Measurements from ENCODE around the gene TMEM63A.

DNA sequence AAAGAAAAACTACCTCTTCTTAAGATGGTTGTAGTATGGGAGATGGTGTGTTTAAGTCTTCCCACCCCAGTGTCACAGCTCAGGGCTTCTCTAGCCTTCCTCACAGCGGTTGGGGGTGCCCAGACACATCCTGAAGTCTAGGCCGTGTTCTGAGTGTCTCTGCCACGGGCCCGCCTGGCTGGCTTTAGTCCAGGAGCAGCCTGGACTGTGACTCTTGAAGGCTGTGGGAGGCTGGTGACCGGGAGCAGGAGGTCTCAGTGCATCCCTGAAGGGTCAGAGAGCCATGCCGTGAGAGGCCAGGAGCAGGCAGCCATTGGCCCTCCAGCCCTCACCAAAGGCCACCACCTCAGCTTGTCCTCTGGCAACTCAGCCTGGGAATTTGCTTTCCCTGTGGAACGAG lies 67.8 kb downstream of the TMEM63A start:
- TF ChIP-seq, protein P1, sequence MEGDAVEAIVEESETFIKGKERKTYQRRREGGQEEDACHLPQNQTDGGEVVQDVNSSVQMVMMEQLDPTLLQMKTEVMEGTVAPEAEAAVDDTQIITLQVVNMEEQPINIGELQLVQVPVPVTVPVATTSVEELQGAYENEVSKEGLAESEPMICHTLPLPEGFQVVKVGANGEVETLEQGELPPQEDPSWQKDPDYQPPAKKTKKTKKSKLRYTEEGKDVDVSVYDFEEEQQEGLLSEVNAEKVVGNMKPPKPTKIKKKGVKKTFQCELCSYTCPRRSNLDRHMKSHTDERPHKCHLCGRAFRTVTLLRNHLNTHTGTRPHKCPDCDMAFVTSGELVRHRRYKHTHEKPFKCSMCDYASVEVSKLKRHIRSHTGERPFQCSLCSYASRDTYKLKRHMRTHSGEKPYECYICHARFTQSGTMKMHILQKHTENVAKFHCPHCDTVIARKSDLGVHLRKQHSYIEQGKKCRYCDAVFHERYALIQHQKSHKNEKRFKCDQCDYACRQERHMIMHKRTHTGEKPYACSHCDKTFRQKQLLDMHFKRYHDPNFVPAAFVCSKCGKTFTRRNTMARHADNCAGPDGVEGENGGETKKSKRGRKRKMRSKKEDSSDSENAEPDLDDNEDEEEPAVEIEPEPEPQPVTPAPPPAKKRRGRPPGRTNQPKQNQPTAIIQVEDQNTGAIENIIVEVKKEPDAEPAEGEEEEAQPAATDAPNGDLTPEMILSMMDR (IDR thresholded peaks at IDR 0.05), result no peak
- TF ChIP-seq HDAC2 (IDR thresholded peaks at IDR 0.05) (no peak), CEBPB (IDR thresholded peaks at IDR 0.05) (no peak), RFX5 (IDR thresholded peaks at IDR 0.05) (no peak), EP300 (IDR thresholded peaks at IDR 0.05) (no peak), RAD21 (conservative IDR thresholded peaks at IDR 0.05 in 1 of 2, IDR thresholded peaks at IDR 0.05 in 1 of 2) (no peak)
- TF ChIP-seq, protein P2, sequence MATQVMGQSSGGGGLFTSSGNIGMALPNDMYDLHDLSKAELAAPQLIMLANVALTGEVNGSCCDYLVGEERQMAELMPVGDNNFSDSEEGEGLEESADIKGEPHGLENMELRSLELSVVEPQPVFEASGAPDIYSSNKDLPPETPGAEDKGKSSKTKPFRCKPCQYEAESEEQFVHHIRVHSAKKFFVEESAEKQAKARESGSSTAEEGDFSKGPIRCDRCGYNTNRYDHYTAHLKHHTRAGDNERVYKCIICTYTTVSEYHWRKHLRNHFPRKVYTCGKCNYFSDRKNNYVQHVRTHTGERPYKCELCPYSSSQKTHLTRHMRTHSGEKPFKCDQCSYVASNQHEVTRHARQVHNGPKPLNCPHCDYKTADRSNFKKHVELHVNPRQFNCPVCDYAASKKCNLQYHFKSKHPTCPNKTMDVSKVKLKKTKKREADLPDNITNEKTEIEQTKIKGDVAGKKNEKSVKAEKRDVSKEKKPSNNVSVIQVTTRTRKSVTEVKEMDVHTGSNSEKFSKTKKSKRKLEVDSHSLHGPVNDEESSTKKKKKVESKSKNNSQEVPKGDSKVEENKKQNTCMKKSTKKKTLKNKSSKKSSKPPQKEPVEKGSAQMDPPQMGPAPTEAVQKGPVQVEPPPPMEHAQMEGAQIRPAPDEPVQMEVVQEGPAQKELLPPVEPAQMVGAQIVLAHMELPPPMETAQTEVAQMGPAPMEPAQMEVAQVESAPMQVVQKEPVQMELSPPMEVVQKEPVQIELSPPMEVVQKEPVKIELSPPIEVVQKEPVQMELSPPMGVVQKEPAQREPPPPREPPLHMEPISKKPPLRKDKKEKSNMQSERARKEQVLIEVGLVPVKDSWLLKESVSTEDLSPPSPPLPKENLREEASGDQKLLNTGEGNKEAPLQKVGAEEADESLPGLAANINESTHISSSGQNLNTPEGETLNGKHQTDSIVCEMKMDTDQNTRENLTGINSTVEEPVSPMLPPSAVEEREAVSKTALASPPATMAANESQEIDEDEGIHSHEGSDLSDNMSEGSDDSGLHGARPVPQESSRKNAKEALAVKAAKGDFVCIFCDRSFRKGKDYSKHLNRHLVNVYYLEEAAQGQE (IDR thresholded peaks at IDR 0.05), result no peak
- TF ChIP-seq, protein P3, sequence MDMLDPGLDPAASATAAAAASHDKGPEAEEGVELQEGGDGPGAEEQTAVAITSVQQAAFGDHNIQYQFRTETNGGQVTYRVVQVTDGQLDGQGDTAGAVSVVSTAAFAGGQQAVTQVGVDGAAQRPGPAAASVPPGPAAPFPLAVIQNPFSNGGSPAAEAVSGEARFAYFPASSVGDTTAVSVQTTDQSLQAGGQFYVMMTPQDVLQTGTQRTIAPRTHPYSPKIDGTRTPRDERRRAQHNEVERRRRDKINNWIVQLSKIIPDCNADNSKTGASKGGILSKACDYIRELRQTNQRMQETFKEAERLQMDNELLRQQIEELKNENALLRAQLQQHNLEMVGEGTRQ (IDR thresholded peaks at IDR 0.05), result no peak
